ENCODE measurements around the gene RPLP1. TPM values are rescaled to one million over a fixed set of nuclear protein-coding genes. Genes with fewer than 3 reads are reported as not detected.
A peak's percentile ranks its signal among the peaks of the same experiment; 100 is the strongest.

Gene RPLP1
- total RNA-seq, 6 experiments from 2014 or later: 1,302 to 1,622 (median 1,423) TPM

- DNase-seq: peak; percentile 40
- Mint-ChIP-seq H3K27ac (no peak overlapping the region), H3K9me3 (no peaks in the 10 kb centered on the region), H3K4me1 (ENCODE audit: low read depth) (peaks cover 13% of the 10 kb centered on the region), H3K36me3 (ENCODE audit: low read depth) (0 out of 2 replicates have a peak, but pooled peaks cover 3% of the 10 kb centered on the region), H3K4me3 (no peak overlapping the region), H3K27me3 (ENCODE audit: insufficient read depth) (no peaks in the 10 kb centered on the region)
- peak; percentile 62 for TF ChIP-seq CTCF (IDR thresholded peaks at IDR 0.05)
These were observed 42.3 kb upstream of the RPLP1 start for GRCh38 chr15:69410248-69410874.

DNA sequence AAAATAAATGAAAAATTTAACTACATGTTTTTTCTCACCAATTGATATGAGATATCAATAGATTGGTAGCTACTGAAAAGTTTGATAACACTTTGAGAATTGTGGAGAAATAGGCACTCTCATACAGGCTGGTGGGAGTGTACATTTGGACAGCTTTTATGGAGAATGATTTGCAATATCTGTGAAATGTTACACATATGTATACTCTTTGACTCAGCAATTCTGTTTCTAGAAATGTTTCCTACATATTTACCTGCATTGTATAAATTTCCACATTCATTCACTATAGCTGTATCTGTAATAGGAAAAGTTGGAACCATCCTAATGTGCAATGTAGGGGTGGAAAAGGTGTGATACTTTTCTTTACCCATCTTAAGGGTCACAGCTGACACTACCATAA is 40.3 kb upstream of the RPLP1 start:
- H3K27me3 Mint-ChIP-seq (ENCODE audit: insufficient read depth): no peaks in the 10 kb centered on the region
- DNase-seq: no peak
- no peak overlapping the region for H3K27ac Mint-ChIP-seq
- H3K4me3 Mint-ChIP-seq: peak overlapping the region; percentile 53
- peaks cover 27% of the 10 kb centered on the region for H3K4me1 Mint-ChIP-seq (ENCODE audit: low read depth)
- peaks cover 9% of the 10 kb centered on the region; the same call in 1 of the 2 replicates for H3K36me3 Mint-ChIP-seq (ENCODE audit: low read depth)
- H3K9me3 Mint-ChIP-seq: no peaks in the 10 kb centered on the region
- no peak for TF ChIP-seq CTCF (IDR thresholded peaks at IDR 0.05)

GRCh38 chr15:69412701-69413100 is 39.9 kb upstream of the RPLP1 start:
- TF ChIP-seq CTCF (IDR thresholded peaks at IDR 0.05): no peak
- H3K9me3 Mint-ChIP-seq: no peaks in the 10 kb centered on the region
- no peaks in the 10 kb centered on the region for H3K27me3 Mint-ChIP-seq (ENCODE audit: insufficient read depth)
- peak overlapping the region; percentile 96; the same call in 1 of the 2 replicates for H3K27ac Mint-ChIP-seq
- peak overlapping the region; percentile 98 for H3K4me3 Mint-ChIP-seq
- no peak for DNase-seq
- H3K36me3 Mint-ChIP-seq (ENCODE audit: low read depth): peaks cover 9% of the 10 kb centered on the region; the same call in 1 of the 2 replicates
- peaks cover 29% of the 10 kb centered on the region for H3K4me1 Mint-ChIP-seq (ENCODE audit: low read depth)

- H3K27ac Mint-ChIP-seq: peak within 1 kb of the TSS; percentile 96
These were observed 38.6 kb upstream of the RPLP1 start, which contains the start of gene KIF23 for GRCh38 chr15:69413822-69414700. TSS of gene KIF23 (plus strand) at chr15:69414349. CDS start at chr15:69414466, 117 bp downstream.

More at GRCh38 chr15:69413822-69414700, 38.6 kb upstream of the RPLP1 start, which contains the start of gene KIF23:
- H3K36me3 Mint-ChIP-seq (ENCODE audit: low read depth): peaks cover 16% of the 10 kb centered on the region
- H3K4me1 Mint-ChIP-seq (ENCODE audit: low read depth): peaks cover 33% of the 10 kb centered on the region
- no peak; the same call in 1 of the 2 replicates for TF ChIP-seq CTCF (IDR thresholded peaks at IDR 0.05)
- peak within 1 kb of the TSS; percentile 98 for H3K4me3 Mint-ChIP-seq
- peak; percentile 95 for DNase-seq
- no peaks in the 10 kb centered on the region for H3K27me3 Mint-ChIP-seq (ENCODE audit: insufficient read depth)
- H3K9me3 Mint-ChIP-seq: no peaks in the 10 kb centered on the region
